ENCODE results near the gene ENC1. TPM values are rescaled to one million over a fixed set of nuclear protein-coding genes. Genes with fewer than 3 reads are reported as not detected.
A peak's percentile ranks its signal among the peaks of the same experiment; 100 is the strongest.

Gene ENC1
- total and polyA plus RNA-seq, 2 of the 4 experiments (the other 2 are of a cell fraction) = 25.6 to 70.8 TPM

GRCh38 chr5:74638544-74638969, 2.0 kb downstream of the ENC1 start:
- BruUV-seq (replicated peaks) = no TSS peak
- CTCF ChIA-PET = interaction anchor here (1.3 kb wide), 1 partner anchor 592 kb away, joined by 3 read pairs; no protein-coding TSS in a partner anchor
- H3K4me1 ChIP-seq (ENCODE audit: control insufficient read depth, insufficient read depth, low read length) = peaks cover 17% of the 10 kb centered on the region

More at GRCh38 chr5:74638544-74638969, 2.0 kb downstream of the ENC1 start:
- Histone ChIP-seq H2BK20ac (ENCODE audit: low read depth, low read length) (peak overlapping the region; percentile 19), H3K27me3 (ENCODE audit: control insufficient read depth, insufficient read depth, low read length) (no peaks in the 10 kb centered on the region), H3K56ac (ENCODE audit: extremely low read depth, insufficient read depth, low read length) (peak overlapping the region; percentile 47), H4K91ac (ENCODE audit: insufficient read depth, low read depth, low read length) (peak overlapping the region; percentile 51), H3K79me1 (ENCODE audit: low read depth in 1 of 2, low read length in 2 of 2) (peaks cover 15 to 57% of the 10 kb centered on the region in 2 experiments), H3K9ac (ENCODE audit: low read depth, low read length) (peak overlapping the region; percentile 32; the same call in 1 of the 2 replicates), H3K27ac (ENCODE audit: insufficient read depth, low read length) (peak overlapping the region; percentile 31), H4K20me1 (ENCODE audit: insufficient read depth, low read length) (peaks cover 33% of the 10 kb centered on the region), H2AK5ac (ENCODE audit: low read depth, low read length) (peak overlapping the region; percentile 59), H3K23ac (ENCODE audit: low read depth, low read length) (0 out of 2 replicates have a peak overlapping the region, but pooled peaks have one; percentile 37), H2BK15ac (ENCODE audit: low read depth, low read length) (no peak overlapping the region), H3K18ac (ENCODE audit: low read depth, low read length) (peak overlapping the region; percentile 92; the same call in 1 of the 2 replicates), H2AK9ac (replicated peaks; ENCODE audit: low read depth, low read length, poor library complexity) (no peak overlapping the region), H3K4me2 (ENCODE audit: low read depth, low read length) (peak overlapping the region; percentile 92), H3K36me3 (ENCODE audit: control insufficient read depth, insufficient read depth, low read length) (peaks cover 12% of the 10 kb centered on the region), H3K14ac (replicated peaks; ENCODE audit: low read depth, low read length) (peak overlapping the region; percentile 41), H4K5ac (ENCODE audit: low read depth, low read length) (peak overlapping the region; percentile 33; the same call in 1 of the 2 replicates), H3K4ac (ENCODE audit: low read depth, low read length) (peak overlapping the region; percentile 84; the same call in 1 of the 2 replicates), H2BK5ac (ENCODE audit: low read depth, low read length, poor library complexity, severe bottlenecking) (peak overlapping the region; percentile 81), H2BK120ac (ENCODE audit: low read depth, low read length) (peak overlapping the region; percentile 79), H3K4me3 (ENCODE audit: insufficient read depth, low read depth, low read length) (peak overlapping the region; percentile 95; the same call in 1 of the 2 replicates), H3K9me3 (ENCODE audit: control insufficient read depth, insufficient read depth, low read length) (no peaks in the 10 kb centered on the region), H3K9me1 (ENCODE audit: insufficient read depth, low read length) (peaks cover 27% of the 10 kb centered on the region), H4K8ac (ENCODE audit: low read depth in 2 of 2, low read length in 2 of 2) (peak overlapping the region in 1 of 2 experiments; percentile 70; a peak in 2 of 4 replicates), H2AFZ (replicated peaks; ENCODE audit: low read length, poor library complexity) (no peak overlapping the region)
- no CpG with 5 or more reads among the region's 1 CpG for WGBS, 2 experiments (ENCODE audit: extremely low coverage in 2 of 2, insufficient read length in 1 of 2)
- no peak for DNase-seq
- dilution Hi-C loops (cut with HindIII; ENCODE audit: low sequenced_read_pairs, unreplicated experiment) (no loop called here), intact Hi-C loops (cut with micrococcal nuclease) (loop anchor here (2.0 to 10.0 kb wide), 2 partner anchors 96 to 144 kb away; no protein-coding TSS in a partner anchor), in situ Hi-C loops (cut with MboI; ENCODE audit: low sequenced_read_pairs) (no loop called here)
- ATAC-seq (ENCODE audit: low read depth) = no peak
- TF ChIP-seq RAD21 (IDR thresholded peaks at IDR 0.05; ENCODE audit: low read length) = no peak; the same call in 1 of the 2 replicates
- TF ChIP-seq CHD1 (IDR thresholded peaks at IDR 0.05; ENCODE audit: low read depth, low read length) = 0 out of 2 replicates have a peak, but pooled peaks have one; percentile 6
- TF ChIP-seq BHLHE40 (IDR thresholded peaks at IDR 0.05; ENCODE audit: low read depth, low read length) = no peak
- TF ChIP-seq RCOR1 (IDR thresholded peaks at IDR 0.05; ENCODE audit: insufficient replicate concordance, low read length) = no peak
- TF ChIP-seq NFE2L2 (IDR thresholded peaks at IDR 0.05; ENCODE audit: low read depth, low read length) = no peak
- TF ChIP-seq SMC3 (IDR thresholded peaks at IDR 0.05; ENCODE audit: low read depth, low read length) = no peak
- TF ChIP-seq USF2 (IDR thresholded peaks at IDR 0.05; ENCODE audit: low read depth, low read length) = no peak
- no peak for TF ChIP-seq ELK1 (IDR thresholded peaks at IDR 0.05; ENCODE audit: borderline replicate concordance, low read depth, low read length)
- TF ChIP-seq MAFK (IDR thresholded peaks at IDR 0.05; ENCODE audit: low read depth, low read length) = no peak
- POLR2A ChIA-PET (ENCODE audit: unreplicated experiment) = no interaction called here

All from IMR-90 (cell line).